Endometrial microvascular endothelial cells (primary cell): Measurements from ENCODE around the gene GOLGA8A. TPM values are rescaled to one million over a fixed set of nuclear protein-coding genes. Genes with fewer than 3 reads are reported as not detected.
"Not testable (repeated sequence)": the region's sequence is repeated elsewhere in the genome, so short reads cannot be mapped to it uniquely, and the experiment has no call there.

Source experiments
- in situ Hi-C: cut with HindIII; loops from 2 replicates; pipeline ENCODE4 v1.10.0; 2017; ENCODE audit warnings: low sequenced_read_pairs, low pct_unique_long_range_greater_than_20kb; ENCODE audit errors: inconsistent ontology term
- total RNA-seq: library from RNA; depleted of rRNA; stranded (reverse); fragments of >200 nt; gene quantifications from one replicate; pipeline ENCODE4 v1.2.3, GENCODE V29; 2015; ENCODE audit errors: inconsistent ontology term

Gene GOLGA8A
- total RNA-seq, 1 donor from 2014 or later = 4.6 TPM

DNA sequence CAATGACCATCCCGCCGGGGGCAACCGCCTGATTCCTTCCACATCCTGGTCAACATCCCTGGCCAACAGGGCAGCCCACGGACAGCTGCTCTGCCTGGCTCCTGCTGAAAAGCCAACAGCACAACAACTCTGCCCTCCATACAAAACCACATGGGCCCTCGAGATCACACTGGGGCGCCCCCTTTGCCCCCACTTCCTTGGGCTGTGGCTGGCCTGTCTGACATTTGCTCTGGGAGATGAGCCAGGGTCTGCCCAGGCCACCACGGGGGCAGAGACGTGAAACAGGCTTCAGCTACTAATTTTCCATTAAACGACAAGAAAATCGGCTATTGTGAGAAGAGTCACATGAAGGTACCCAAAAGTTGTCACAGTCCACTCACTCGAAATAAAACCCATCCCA is 16.7 kb downstream of the GOLGA8A start:
- in situ Hi-C loops = not testable (repeated sequence)

DNA sequence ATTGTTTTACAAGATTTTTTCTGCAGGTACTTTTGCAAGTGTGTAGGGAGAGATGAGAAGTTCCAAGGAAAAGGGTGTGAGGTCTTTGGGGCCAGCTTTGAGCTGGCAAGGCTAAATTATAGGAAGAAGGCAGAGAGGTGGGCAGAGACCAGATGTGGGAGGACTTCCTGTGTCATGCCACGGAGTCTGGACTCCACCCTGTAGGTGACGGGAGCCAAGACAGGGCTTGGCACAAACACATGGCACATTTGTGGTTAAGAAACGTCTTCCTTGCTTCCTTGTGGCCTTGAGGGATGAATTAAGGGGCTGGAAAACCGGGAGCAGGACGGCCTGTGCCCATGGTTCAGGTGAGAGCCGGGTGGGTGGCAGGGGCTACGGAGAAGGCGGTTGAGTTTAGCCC is 19.2 kb downstream of the GOLGA8A start:
- in situ Hi-C loops = not testable (repeated sequence)

DNA sequence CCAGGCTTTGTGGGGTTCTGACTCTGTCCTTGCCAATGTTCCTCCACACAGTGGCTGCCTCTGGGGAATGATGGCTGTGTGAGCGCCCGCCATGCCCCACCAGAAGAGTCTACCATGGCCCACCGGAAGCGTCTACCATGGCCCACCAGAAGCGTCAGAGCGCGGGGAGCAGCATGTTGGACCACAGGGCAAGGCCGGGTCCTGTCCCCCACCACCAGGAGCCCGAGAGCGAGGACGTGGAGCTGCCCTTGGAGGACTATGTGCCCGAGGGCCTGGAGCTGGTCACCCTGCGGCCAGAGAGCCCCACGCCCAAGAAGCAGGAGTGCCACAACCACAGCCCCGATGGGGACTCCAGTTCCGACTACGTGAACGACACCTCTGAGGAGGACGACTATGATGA is 28.1 kb downstream of the GOLGA8A start:
- in situ Hi-C loops = not testable (repeated sequence)

GRCh38 chr15:34408973-34409372 is 28.6 kb downstream of the GOLGA8A start:
- in situ Hi-C loops = not testable (repeated sequence)

DNA sequence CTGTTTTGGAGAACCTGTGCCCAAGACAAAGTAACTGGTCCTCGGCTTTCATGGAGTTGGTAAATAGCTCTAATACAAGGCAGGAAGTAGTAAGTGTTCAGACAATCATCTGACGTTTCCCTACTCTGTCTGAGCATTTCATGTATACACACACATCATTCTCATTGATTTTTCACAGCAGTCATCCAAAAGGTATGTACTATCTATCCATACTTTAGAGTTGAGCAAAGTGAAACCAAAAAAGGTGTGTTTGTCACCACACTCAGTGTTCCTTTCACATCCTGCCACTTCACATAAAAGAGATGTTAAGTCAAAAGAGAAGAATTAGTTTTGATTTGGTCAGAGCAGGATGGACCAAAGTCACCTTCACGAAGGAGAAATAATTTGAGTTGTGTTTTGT is 33.7 kb downstream of the GOLGA8A start:
- in situ Hi-C loops = not testable (repeated sequence)

DNA sequence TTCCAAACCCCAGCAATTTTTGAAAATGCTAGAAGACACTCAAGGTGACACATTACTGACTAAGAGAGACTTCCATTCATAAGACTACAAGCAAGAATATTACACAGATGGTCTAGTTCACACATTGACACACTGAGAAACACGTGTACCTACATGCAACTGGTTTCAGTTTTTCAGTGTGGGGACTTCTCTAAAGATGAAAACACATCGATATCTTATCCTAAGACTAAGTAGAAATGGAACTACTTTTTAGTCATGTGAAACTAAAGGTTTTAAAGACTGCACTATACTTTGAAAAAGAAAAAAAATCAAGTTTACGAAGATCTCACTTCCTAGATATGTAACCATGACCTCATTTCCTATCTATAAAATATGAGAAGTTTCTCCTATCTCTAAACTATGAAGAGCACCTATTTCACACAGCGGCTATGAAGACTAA is 34.4 kb downstream of the GOLGA8A start:
- in situ Hi-C loops = not testable (repeated sequence)

DNA sequence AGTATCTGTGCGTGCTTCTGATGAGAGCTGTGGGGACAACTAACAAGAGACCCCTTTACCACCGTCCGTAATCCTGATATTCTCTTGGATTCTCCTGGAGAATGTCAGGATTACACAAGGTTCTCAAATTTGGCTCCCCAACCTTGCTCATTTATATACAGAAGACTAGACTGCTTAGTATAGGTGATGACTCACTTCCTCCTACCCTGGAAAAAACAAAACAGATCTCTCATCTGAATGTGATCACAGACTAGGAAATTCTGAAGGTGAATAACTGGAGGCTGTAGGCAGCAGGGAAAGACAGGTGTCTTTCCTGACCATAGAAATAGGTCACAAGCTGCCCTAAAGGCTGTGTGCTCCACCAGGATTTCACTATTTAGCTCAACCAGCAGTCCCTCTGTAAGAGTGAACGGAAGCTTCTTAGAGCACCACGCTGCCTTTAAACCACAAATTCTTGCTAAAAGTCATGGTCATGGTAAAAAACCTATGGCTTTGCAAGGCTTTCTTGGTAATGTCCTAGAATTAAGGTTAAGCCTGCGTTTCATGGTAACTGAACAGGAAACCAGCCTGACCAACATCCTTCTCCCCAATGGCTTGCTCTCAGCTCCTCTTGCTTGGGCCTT is 39.9 kb downstream of the GOLGA8A start:
- in situ Hi-C loops = not testable (repeated sequence)

DNA sequence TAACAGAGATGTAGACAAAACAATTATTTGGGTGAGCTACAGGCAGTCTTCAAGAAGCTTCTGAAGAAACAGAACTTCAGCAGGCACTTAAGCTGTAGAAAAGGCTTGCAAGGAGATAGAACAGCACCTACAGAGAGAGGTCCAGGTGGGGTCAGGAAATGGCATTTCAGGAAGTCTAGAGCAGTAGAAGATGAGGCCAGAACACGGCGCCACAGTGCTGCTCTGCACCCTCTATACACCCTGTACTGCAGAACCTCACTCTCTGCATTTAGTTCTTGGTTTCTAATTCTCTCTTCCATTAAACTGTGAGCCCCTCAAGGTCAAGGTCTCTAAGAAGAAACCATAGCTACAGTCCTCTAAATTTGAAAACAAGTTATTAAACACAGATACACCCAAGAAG is 44.6 kb downstream of the GOLGA8A start:
- in situ Hi-C loops = not testable (repeated sequence)

GRCh38 chr15:34389594-34390086 is 48.0 kb downstream of the GOLGA8A start:
- in situ Hi-C loops = not testable (repeated sequence)

Other genes starting within 250 kb of the GOLGA8A start
- gene KATNBL1, start 227.7 kb downstream of the GOLGA8A start, total RNA-seq = 39.6 TPM
- 295 TPM for gene EMC4, start 212.8 kb downstream of the GOLGA8A start, total RNA-seq
- gene SLC12A6, start 100.0 kb downstream of the GOLGA8A start, total RNA-seq = 19.1 TPM
- gene NOP10, start 94.7 kb downstream of the GOLGA8A start, total RNA-seq = 462 TPM
- gene NUTM1, start 94.5 kb downstream of the GOLGA8A start, total RNA-seq = not detected
- gene LPCAT4, start 70.6 kb downstream of the GOLGA8A start, total RNA-seq = 15.0 TPM
- 17.6 TPM for gene GOLGA8B, start 145.8 kb upstream of the GOLGA8A start, total RNA-seq